PFSK-1 (cell line): ENCODE data around the gene ABHD14A.

ENCODE experiments used
- FOXP2 ChIP-seq: optimal IDR thresholded peaks from 2 replicates; pipeline ENCODE3; 2011; ENCODE audit warnings: borderline replicate concordance, control low read depth, inconsistent platforms; ENCODE audit not compliant: insufficient read depth; ENCODE audit errors: extremely low read length, extremely low read depth
- POLR2AphosphoS5 ChIP-seq: IDR thresholded peaks from 2 replicates; pipeline ENCODE4 v1.6.1; 2012; ENCODE audit warnings: low read depth, mild to moderate bottlenecking, control low read depth, low read length, moderate library complexity
- REST ChIP-seq, 2 experiments: IDR thresholded peaks; 2 replicates each; pipeline versions ENCODE4 v1.6.1 to v1.8.0; 2011 to 2012; ENCODE audit warnings: low read depth in 2 of 2, low read length in 2 of 2, control low read depth in 1 of 2, inconsistent platforms in 1 of 2, mild to moderate bottlenecking in 1 of 2, moderate library complexity in 1 of 2; ENCODE audit not compliant: insufficient read depth in 1 of 2
- SIN3A ChIP-seq: IDR thresholded peaks from 2 replicates; pipeline ENCODE4 v1.6.1; 2012; ENCODE audit warnings: mild to moderate bottlenecking, low read length, moderate library complexity, borderline replicate concordance; ENCODE audit not compliant: insufficient read depth
- TAF1 ChIP-seq: IDR thresholded peaks from 2 replicates; pipeline ENCODE4 v1.6.1; 2012; ENCODE audit warnings: low read length, control low read depth, borderline replicate concordance; ENCODE audit not compliant: insufficient read depth

Gene ABHD14A

GRCh38 chr3:52021489-52022268 lies 46.8 kb downstream of the ABHD14A start:
- TF ChIP-seq SIN3A: no peak
- no peak for TF ChIP-seq POLR2AphosphoS5
- TF ChIP-seq TAF1: no peak
- TF ChIP-seq REST (IDR thresholded peaks at IDR 0.05; ENCODE audit: insufficient read depth in 1 of 2, low read depth in 2 of 2, low read length in 2 of 2): no peak
- no peak for TF ChIP-seq FOXP2

- TF ChIP-seq SIN3A (no peak), POLR2AphosphoS5 (no peak), REST (IDR thresholded peaks at IDR 0.05; ENCODE audit: insufficient read depth in 1 of 2, low read depth in 2 of 2, low read length in 2 of 2) (no peak)
Observed at GRCh38 chr3:52022323-52023100, 47.6 kb downstream of the ABHD14A start.

GRCh38 chr3:52023101-52023770 lies 48.4 kb downstream of the ABHD14A start:
- no peak for TF ChIP-seq REST (IDR thresholded peaks at IDR 0.05; ENCODE audit: insufficient read depth in 1 of 2, low read depth in 2 of 2, low read length in 2 of 2)
- TF ChIP-seq POLR2AphosphoS5: no peak
- no peak for TF ChIP-seq TAF1

- TF ChIP-seq REST (IDR thresholded peaks at IDR 0.05; ENCODE audit: insufficient read depth in 1 of 2, low read depth in 2 of 2, low read length in 2 of 2) (no peak), SIN3A (no peak), POLR2AphosphoS5 (no peak), FOXP2 (no peak), TAF1 (no peak)
Observed at GRCh38 chr3:52023860-52024764, 49.2 kb downstream of the ABHD14A start.
